GM23338 (cell line): ENCODE data around the gene RPLP1. TPM values are rescaled to one million over a fixed set of nuclear protein-coding genes. Genes with fewer than 3 reads are reported as not detected.

Experiments used
- ATAC-seq: fragments of 200-7000 bp; cut with Tn5 transposase; 3 replicates; pipeline ENCODE4 v1.9.1; 2020
- DNase-seq: peaks from one replicate; pipeline ENCODE4 v3.0.0-alpha.2; 2015; ENCODE audit warnings: low spot score
- H2AFZ ChIP-seq: fragments of 200-600 bp; sonication (generic); 2 replicates; pipeline ENCODE4 v1.8.0; 2016; ENCODE audit warnings: antibody characterized with exemption, mild to moderate bottlenecking, moderate library complexity
- H3F3A ChIP-seq: fragments of 200-600 bp; sonication (generic); replicated peaks from 2 replicates; pipeline ENCODE4 v1.8.0; 2017; ENCODE audit warnings: antibody characterized with exemption, mixed run types, low read depth
- H3K27ac ChIP-seq: fragments of 200-600 bp; sonication (generic); 2 replicates; pipeline ENCODE4 v1.6.1; 2016; ENCODE audit warnings: low read depth
- H3K27me3 ChIP-seq: fragments of 200-600 bp; sonication (generic); 2 replicates; pipeline ENCODE4 v1.8.0; 2016; ENCODE audit warnings: mild to moderate bottlenecking, mixed run types, moderate library complexity; ENCODE audit not compliant: insufficient read depth
- H3K36me3 ChIP-seq: fragments of 200-600 bp; sonication (generic); 2 replicates; pipeline ENCODE4 v1.8.0; 2016; ENCODE audit warnings: mild to moderate bottlenecking; ENCODE audit not compliant: insufficient read depth
- H3K4me1 ChIP-seq: fragments of 200-600 bp; sonication (generic); 2 replicates; pipeline ENCODE4 v1.8.0; 2016; ENCODE audit warnings: mild to moderate bottlenecking, moderate library complexity; ENCODE audit not compliant: insufficient read depth
- H3K4me2 ChIP-seq: fragments of 200-600 bp; sonication (generic); 2 replicates; pipeline ENCODE4 v1.7.1; 2017; ENCODE audit warnings: mixed run types
- H3K4me3 ChIP-seq: fragments of 200-600 bp; sonication (generic); 2 replicates; pipeline ENCODE4 v1.6.1; 2016; ENCODE audit warnings: mixed run types
- H3K79me2 ChIP-seq: fragments of 200-600 bp; sonication (generic); replicated peaks from 2 replicates; pipeline ENCODE4 v1.8.0; 2017; ENCODE audit warnings: mild to moderate bottlenecking; ENCODE audit not compliant: insufficient read depth
- H3K9me2 ChIP-seq: fragments of 200-600 bp; sonication (generic); 2 replicates; pipeline ENCODE4 v1.8.0; 2017; ENCODE audit not compliant: insufficient read depth
- H4K20me1 ChIP-seq: fragments of 200-600 bp; sonication (generic); replicated peaks from 2 replicates; pipeline ENCODE4 v1.8.0; 2017; ENCODE audit warnings: mild to moderate bottlenecking; ENCODE audit not compliant: insufficient read depth
- H3K27ac Mint-ChIP-seq: 2 replicates; pipeline ENCODE4 v1.8.0; 2020; ENCODE audit warnings: inconsistent platforms, mild to moderate bottlenecking, moderate library complexity, mixed read lengths
- H3K27me3 Mint-ChIP-seq: 3 replicates; pipeline ENCODE4 v1.8.0; 2022; ENCODE audit warnings: low read depth, mild to moderate bottlenecking, moderate library complexity, mixed read lengths, inconsistent platforms; ENCODE audit not compliant: insufficient read depth, poor library complexity
- H3K36me3 Mint-ChIP-seq: 3 replicates; pipeline ENCODE4 v1.8.0; 2021; ENCODE audit warnings: low read depth, mild to moderate bottlenecking, inconsistent platforms, moderate library complexity, mixed read lengths
- H3K4me1 Mint-ChIP-seq: 3 replicates; pipeline ENCODE4 v1.8.0; 2020; ENCODE audit warnings: mild to moderate bottlenecking, inconsistent platforms, mixed read lengths
- H3K4me3 Mint-ChIP-seq: 3 replicates; pipeline ENCODE4 v1.8.0; 2021; ENCODE audit warnings: moderate library complexity, mild to moderate bottlenecking, inconsistent platforms, mixed read lengths
- H3K9me3 Mint-ChIP-seq: 3 replicates; pipeline ENCODE4 v1.8.0; 2020; ENCODE audit warnings: moderate library complexity, mild to moderate bottlenecking, inconsistent platforms, mixed read lengths
- JUNB ChIP-seq: IDR thresholded peaks from one replicate; pipeline ENCODE4 v1.6.1; 2016; ENCODE audit warnings: antibody characterized with exemption; ENCODE audit not compliant: unreplicated experiment
- polyA plus RNA-seq: library from polyadenylated mRNA; unstranded; fragments of >200 nt; fragmentation: Nextera tagmentation; extraction: Ambion mirVana; gene quantifications from 2 replicates; pipeline ENCODE4 v1.2.1, GENCODE V29; 2016
- total RNA-seq: library from RNA; depleted of rRNA; stranded (reverse); fragments of >200 nt; shearing (Covaris generic); gene quantifications from 2 replicates; pipeline ENCODE4 v1.2.3, GENCODE V29; 2014
- TF ChIP-seq, protein P1 (sequence below): fragments of 250-450 bp; sonication (Bioruptor Pico); IDR thresholded peaks from 2 replicates; pipeline ENCODE4 v1.5.0; 2020; ENCODE audit warnings: mild to moderate bottlenecking, moderate library complexity
- TF ChIP-seq, protein P2 (sequence below), 2 experiments: fragments of 200-600 bp in 1 of 2; sonication (generic) in 1 of 2; conservative IDR thresholded peaks; 2 replicates each; pipeline versions ENCODE4 v1.5.1 to v1.6.1; 2016 to 2017; ENCODE audit warnings: antibody characterized with exemption in 2 of 2, low read depth in 2 of 2, mild to moderate bottlenecking in 2 of 2, moderate library complexity in 1 of 2

The RPLP1 gene
- total and polyA plus RNA-seq, 2 experiments from 2014 or later: 283 to 3,258 TPM

DNA sequence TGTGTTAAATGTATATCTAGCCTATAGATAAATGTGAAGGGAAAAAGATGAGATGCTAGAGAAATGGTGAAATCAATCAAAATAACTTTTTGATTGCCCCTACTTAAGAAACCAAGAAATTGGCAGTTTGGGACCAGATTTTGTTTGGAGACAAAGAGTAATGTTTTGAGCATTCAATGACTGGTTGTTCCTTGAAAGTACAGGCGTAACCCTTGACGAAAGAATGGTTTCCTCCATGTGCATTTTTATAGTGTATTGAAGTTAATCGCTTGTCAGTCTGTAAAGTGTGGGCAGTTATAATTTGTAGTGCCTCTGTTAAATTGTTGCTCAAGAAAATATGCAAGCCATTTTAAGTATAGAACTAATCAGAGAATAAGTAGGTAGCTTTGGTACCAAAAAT, 37.2 kb upstream of the RPLP1 start (continued):
- TF ChIP-seq, protein P1, sequence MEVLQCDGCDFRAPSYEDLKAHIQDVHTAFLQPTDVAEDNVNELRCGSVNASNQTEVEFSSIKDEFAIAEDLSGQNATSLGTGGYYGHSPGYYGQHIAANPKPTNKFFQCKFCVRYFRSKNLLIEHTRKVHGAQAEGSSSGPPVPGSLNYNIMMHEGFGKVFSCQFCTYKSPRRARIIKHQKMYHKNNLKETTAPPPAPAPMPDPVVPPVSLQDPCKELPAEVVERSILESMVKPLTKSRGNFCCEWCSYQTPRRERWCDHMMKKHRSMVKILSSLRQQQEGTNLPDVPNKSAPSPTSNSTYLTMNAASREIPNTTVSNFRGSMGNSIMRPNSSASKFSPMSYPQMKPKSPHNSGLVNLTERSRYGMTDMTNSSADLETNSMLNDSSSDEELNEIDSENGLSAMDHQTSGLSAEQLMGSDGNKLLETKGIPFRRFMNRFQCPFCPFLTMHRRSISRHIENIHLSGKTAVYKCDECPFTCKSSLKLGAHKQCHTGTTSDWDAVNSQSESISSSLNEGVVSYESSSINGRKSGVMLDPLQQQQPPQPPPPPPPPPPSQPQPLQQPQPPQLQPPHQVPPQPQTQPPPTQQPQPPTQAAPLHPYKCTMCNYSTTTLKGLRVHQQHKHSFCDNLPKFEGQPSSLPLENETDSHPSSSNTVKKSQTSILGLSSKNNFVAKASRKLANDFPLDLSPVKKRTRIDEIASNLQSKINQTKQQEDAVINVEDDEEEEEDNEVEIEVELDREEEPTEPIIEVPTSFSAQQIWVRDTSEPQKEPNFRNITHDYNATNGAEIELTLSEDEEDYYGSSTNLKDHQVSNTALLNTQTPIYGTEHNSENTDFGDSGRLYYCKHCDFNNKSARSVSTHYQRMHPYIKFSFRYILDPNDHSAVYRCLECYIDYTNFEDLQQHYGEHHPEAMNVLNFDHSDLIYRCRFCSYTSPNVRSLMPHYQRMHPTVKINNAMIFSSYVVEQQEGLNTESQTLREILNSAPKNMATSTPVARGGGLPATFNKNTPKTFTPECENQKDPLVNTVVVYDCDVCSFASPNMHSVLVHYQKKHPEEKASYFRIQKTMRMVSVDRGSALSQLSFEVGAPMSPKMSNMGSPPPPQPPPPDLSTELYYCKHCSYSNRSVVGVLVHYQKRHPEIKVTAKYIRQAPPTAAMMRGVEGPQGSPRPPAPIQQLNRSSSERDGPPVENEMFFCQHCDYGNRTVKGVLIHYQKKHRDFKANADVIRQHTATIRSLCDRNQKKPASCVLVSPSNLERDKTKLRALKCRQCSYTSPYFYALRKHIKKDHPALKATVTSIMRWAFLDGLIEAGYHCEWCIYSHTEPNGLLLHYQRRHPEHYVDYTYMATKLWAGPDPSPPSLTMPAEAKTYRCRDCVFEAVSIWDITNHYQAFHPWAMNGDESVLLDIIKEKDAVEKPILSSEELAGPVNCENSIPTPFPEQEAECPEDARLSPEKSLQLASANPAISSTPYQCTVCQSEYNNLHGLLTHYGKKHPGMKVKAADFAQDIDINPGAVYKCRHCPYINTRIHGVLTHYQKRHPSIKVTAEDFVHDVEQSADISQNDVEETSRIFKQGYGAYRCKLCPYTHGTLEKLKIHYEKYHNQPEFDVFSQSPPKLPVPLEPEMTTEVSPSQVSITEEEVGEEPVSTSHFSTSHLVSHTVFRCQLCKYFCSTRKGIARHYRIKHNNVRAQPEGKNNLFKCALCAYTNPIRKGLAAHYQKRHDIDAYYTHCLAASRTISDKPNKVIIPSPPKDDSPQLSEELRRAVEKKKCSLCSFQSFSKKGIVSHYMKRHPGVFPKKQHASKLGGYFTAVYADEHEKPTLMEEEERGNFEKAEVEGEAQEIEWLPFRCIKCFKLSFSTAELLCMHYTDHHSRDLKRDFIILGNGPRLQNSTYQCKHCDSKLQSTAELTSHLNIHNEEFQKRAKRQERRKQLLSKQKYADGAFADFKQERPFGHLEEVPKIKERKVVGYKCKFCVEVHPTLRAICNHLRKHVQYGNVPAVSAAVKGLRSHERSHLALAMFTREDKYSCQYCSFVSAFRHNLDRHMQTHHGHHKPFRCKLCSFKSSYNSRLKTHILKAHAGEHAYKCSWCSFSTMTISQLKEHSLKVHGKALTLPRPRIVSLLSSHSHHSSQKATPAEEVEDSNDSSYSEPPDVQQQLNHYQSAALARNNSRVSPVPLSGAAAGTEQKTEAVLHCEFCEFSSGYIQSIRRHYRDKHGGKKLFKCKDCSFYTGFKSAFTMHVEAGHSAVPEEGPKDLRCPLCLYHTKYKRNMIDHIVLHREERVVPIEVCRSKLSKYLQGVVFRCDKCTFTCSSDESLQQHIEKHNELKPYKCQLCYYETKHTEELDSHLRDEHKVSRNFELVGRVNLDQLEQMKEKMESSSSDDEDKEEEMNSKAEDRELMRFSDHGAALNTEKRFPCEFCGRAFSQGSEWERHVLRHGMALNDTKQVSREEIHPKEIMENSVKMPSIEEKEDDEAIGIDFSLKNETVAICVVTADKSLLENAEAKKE: no peak
- TF ChIP-seq JUNB: no peak

DNA sequence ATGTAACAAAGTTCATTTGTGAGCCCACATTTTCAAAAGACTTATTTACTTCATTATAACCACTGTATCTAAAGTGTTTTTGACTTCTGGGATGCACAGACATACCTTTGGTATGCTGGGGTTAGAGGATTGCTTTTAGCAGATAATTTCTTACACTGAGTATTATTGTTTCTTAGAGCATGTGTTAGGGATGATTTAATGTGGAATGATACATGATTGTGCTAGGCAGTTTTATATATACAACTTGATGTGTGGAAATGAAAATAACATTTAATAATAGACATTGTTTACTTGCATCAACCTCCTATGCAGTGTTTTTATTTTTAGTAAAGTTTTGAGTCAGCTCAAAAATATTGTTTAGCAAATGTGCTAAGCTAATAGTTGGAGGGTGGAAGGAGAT, 35.0 kb upstream of the RPLP1 start:
- Mint-ChIP-seq H3K4me1 (peaks cover 7% of the 10 kb centered on the region; the same call in 2 of the 3 replicates), H3K27me3 (no peaks in the 10 kb centered on the region), H3K27ac (no peak overlapping the region), H3K36me3 (peaks cover 56% of the 10 kb centered on the region), H3K4me3 (no peak overlapping the region), H3K9me3 (no peaks in the 10 kb centered on the region)
- Histone ChIP-seq H2AFZ (no peak overlapping the region), H4K20me1 (peaks cover 33% of the 10 kb centered on the region), H3K4me3 (no peak overlapping the region), H3K4me1 (0 out of 2 replicates have a peak, but pooled peaks cover 4% of the 10 kb centered on the region), H3K9me2 (no peaks in the 10 kb centered on the region), H3K27me3 (no peaks in the 10 kb centered on the region), H3K36me3 (peaks cover 54% of the 10 kb centered on the region), H3K4me2 (no peak overlapping the region), H3K27ac (no peak overlapping the region), H3F3A (no peaks in the 10 kb centered on the region), H3K79me2 (peaks cover 62% of the 10 kb centered on the region)
- DNase-seq (no peak), ATAC-seq (no peak)
- TF ChIP-seq, protein P2, sequence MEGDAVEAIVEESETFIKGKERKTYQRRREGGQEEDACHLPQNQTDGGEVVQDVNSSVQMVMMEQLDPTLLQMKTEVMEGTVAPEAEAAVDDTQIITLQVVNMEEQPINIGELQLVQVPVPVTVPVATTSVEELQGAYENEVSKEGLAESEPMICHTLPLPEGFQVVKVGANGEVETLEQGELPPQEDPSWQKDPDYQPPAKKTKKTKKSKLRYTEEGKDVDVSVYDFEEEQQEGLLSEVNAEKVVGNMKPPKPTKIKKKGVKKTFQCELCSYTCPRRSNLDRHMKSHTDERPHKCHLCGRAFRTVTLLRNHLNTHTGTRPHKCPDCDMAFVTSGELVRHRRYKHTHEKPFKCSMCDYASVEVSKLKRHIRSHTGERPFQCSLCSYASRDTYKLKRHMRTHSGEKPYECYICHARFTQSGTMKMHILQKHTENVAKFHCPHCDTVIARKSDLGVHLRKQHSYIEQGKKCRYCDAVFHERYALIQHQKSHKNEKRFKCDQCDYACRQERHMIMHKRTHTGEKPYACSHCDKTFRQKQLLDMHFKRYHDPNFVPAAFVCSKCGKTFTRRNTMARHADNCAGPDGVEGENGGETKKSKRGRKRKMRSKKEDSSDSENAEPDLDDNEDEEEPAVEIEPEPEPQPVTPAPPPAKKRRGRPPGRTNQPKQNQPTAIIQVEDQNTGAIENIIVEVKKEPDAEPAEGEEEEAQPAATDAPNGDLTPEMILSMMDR (conservative IDR thresholded peaks at IDR 0.05; ENCODE audit: low read depth in 2 of 2): no peak
- TF ChIP-seq, protein P1: no peak
